Smooth muscle cell (in vitro differentiated cells): ENCODE data around the gene CBL. TPM values are rescaled to one million over a fixed set of nuclear protein-coding genes. Genes with fewer than 3 reads are reported as not detected.
"Not testable (repeated sequence)": the region's sequence is repeated elsewhere in the genome, so short reads cannot be mapped to it uniquely, and the experiment has no call there.

Experiments
- DNase-seq: peaks from one replicate; lab custom pipeline; 2025; ENCODE audit not compliant: unreplicated experiment; lab: John Stamatoyannopoulos, UW
- H2AFZ ChIP-seq: fragments of 200-600 bp; sonication (generic); 2 replicates; pipeline ENCODE4 v1.6.0; 2016; ENCODE audit warnings: antibody characterized with exemption, low read depth, mild to moderate bottlenecking
- H3F3A ChIP-seq: fragments of 200-600 bp; sonication (generic); 2 replicates; pipeline ENCODE4 v1.6.0; 2017; ENCODE audit warnings: antibody characterized with exemption, low read depth
- H3K27ac ChIP-seq: fragments of 200-600 bp; sonication (generic); 2 replicates; pipeline ENCODE4 v1.5.1; 2016; ENCODE audit warnings: low read depth, mild to moderate bottlenecking
- H3K27me3 ChIP-seq: fragments of 200-600 bp; sonication (generic); 2 replicates; pipeline ENCODE4 v1.6.1; 2016; ENCODE audit warnings: low read depth, mild to moderate bottlenecking
- H3K36me3 ChIP-seq: fragments of 200-600 bp; sonication (generic); 2 replicates; pipeline ENCODE4 v1.5.1; 2016; ENCODE audit warnings: low read depth
- H3K4me1 ChIP-seq: fragments of 200-600 bp; sonication (generic); 2 replicates; pipeline ENCODE4 v1.5.1; 2016; ENCODE audit warnings: low read depth
- H3K4me2 ChIP-seq: fragments of 200-600 bp; sonication (generic); 2 replicates; pipeline ENCODE4 v1.6.0; 2016; ENCODE audit warnings: mild to moderate bottlenecking
- H3K4me3 ChIP-seq: fragments of 200-600 bp; sonication (generic); 2 replicates; pipeline ENCODE4 v1.5.1; 2016; ENCODE audit warnings: mild to moderate bottlenecking
- H3K79me2 ChIP-seq: fragments of 200-600 bp; sonication (generic); 2 replicates; pipeline ENCODE4 v1.6.0; 2016; ENCODE audit warnings: low read depth, mild to moderate bottlenecking
- H3K9ac ChIP-seq: fragments of 200-600 bp; sonication (generic); 2 replicates; pipeline ENCODE4 v1.6.0; 2016; ENCODE audit warnings: low read depth
- H3K9me3 ChIP-seq: fragments of 200-600 bp; sonication (generic); replicated peaks from 2 replicates; pipeline ENCODE4 v1.5.1; 2016; ENCODE audit warnings: low read depth
- H4K20me1 ChIP-seq: fragments of 200-600 bp; sonication (generic); 2 replicates; pipeline ENCODE4 v1.6.0; 2016; ENCODE audit warnings: low read depth
- WGBS: methylation state at CpG from one replicate; pipeline ENCODE4 v1.1.7; 2016; ENCODE audit warnings: low lambda C conversion rate; 5-methylcytosine and 5-hydroxymethylcytosine counted together
- polyA plus RNA-seq: library from polyadenylated mRNA; unstranded; fragments of >200 nt; fragmentation: Nextera tagmentation; extraction: Ambion mirVana; gene quantifications from 2 replicates; pipeline ENCODE4 v1.2.1, GENCODE V29; 2016
- total RNA-seq: library from RNA; depleted of rRNA; stranded (reverse); fragments of >200 nt; gene quantifications from 2 replicates; pipeline ENCODE4 v1.2.3, GENCODE V29; 2014
- TF ChIP-seq, protein P1 (sequence below): fragments of 200-600 bp; sonication (generic); IDR thresholded peaks from 2 replicates; pipeline ENCODE4 v1.5.1; 2017; ENCODE audit warnings: borderline replicate concordance, mild to moderate bottlenecking, antibody characterized with exemption; ENCODE audit not compliant: insufficient read depth, poor library complexity, severe bottlenecking

The CBL gene
- total and polyA plus RNA-seq, 2 experiments from 2014 or later, result 5.0 to 18.9 TPM

GRCh38 chr11:119195680-119196079 lies 10.5 kb upstream of the CBL start:
- Histone ChIP-seq H3K9ac (no peak overlapping the region), H4K20me1 (no peaks in the 10 kb centered on the region), H3F3A (no peaks in the 10 kb centered on the region), H3K4me1 (no peaks in the 10 kb centered on the region), H3K4me3 (no peak overlapping the region), H3K27me3 (no peaks in the 10 kb centered on the region), H3K27ac (no peak overlapping the region), H3K79me2 (no peaks in the 10 kb centered on the region), H3K4me2 (peak overlapping the region; percentile 71), H3K36me3 (no peaks in the 10 kb centered on the region), H2AFZ (no peak overlapping the region), H3K9me3 (no peaks in the 10 kb centered on the region)
- WGBS, result 24% methylated on average over 6 of the region's 6 CpGs
- no peak for DNase-seq
- TF ChIP-seq, protein P1, sequence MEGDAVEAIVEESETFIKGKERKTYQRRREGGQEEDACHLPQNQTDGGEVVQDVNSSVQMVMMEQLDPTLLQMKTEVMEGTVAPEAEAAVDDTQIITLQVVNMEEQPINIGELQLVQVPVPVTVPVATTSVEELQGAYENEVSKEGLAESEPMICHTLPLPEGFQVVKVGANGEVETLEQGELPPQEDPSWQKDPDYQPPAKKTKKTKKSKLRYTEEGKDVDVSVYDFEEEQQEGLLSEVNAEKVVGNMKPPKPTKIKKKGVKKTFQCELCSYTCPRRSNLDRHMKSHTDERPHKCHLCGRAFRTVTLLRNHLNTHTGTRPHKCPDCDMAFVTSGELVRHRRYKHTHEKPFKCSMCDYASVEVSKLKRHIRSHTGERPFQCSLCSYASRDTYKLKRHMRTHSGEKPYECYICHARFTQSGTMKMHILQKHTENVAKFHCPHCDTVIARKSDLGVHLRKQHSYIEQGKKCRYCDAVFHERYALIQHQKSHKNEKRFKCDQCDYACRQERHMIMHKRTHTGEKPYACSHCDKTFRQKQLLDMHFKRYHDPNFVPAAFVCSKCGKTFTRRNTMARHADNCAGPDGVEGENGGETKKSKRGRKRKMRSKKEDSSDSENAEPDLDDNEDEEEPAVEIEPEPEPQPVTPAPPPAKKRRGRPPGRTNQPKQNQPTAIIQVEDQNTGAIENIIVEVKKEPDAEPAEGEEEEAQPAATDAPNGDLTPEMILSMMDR, result no peak

GRCh38 chr11:119196833-119197483 lies 9.2 kb upstream of the CBL start:
- no peaks in the 10 kb centered on the region for H3K4me1 ChIP-seq
- H3K9me3 ChIP-seq, result no peaks in the 10 kb centered on the region
- H3F3A ChIP-seq, result no peaks in the 10 kb centered on the region
- no peaks in the 10 kb centered on the region for H4K20me1 ChIP-seq
- H3K4me2 ChIP-seq, result no peak overlapping the region
- WGBS, result 41% methylated on average over 5 of the region's 5 CpGs
- H3K9ac ChIP-seq, result no peak overlapping the region
- no peak overlapping the region for H3K4me3 ChIP-seq
- H3K79me2 ChIP-seq, result no peaks in the 10 kb centered on the region
- DNase-seq, result no peak
- no peaks in the 10 kb centered on the region for H3K27me3 ChIP-seq
- H3K36me3 ChIP-seq, result no peaks in the 10 kb centered on the region
- TF ChIP-seq, protein P1, result peak; percentile 86
- no peak overlapping the region for H3K27ac ChIP-seq
- no peak overlapping the region for H2AFZ ChIP-seq

- H3K4me2 ChIP-seq, result no peak overlapping the region
- H4K20me1 ChIP-seq, result no peaks in the 10 kb centered on the region
- H3K36me3 ChIP-seq, result no peaks in the 10 kb centered on the region
- no peaks in the 10 kb centered on the region for H3K79me2 ChIP-seq
- no peak overlapping the region for H2AFZ ChIP-seq
- no peak overlapping the region for H3K27ac ChIP-seq
- no peaks in the 10 kb centered on the region for H3F3A ChIP-seq
- H3K4me1 ChIP-seq, result no peaks in the 10 kb centered on the region
- no peaks in the 10 kb centered on the region for H3K27me3 ChIP-seq
- no peak overlapping the region for H3K4me3 ChIP-seq
- no peak overlapping the region for H3K9ac ChIP-seq
- TF ChIP-seq, protein P1, result no peak
- H3K9me3 ChIP-seq, result no peaks in the 10 kb centered on the region
- no peak for DNase-seq
- 76% methylated on average over 6 of the region's 6 CpGs for WGBS
Measured at GRCh38 chr11:119198925-119199324, 7.2 kb upstream of the CBL start.

DNA sequence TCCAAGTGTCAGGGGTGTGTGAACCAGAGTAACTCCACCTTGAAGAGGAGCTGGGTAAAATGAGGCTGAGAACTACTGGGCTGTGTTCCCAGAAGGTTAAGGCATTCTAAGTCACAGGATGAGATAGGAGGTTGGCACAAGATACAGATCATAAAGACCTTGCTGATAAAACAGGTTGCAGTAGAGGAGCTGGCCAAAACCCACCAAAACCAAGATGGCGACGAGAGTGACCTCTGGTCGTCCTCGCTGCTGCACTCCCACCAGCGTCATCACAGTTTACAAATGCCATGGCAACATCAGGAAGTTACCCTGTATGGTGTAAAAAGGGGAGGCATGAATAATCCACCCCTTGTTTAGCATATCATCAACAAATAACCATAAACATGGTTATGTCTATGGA lies 4.9 kb upstream of the CBL start:
- H3F3A ChIP-seq, H3K27ac ChIP-seq, H2AFZ ChIP-seq, H3K4me2 ChIP-seq, H3K9me3 ChIP-seq, H3K36me3 ChIP-seq, H3K79me2 ChIP-seq, H4K20me1 ChIP-seq, H3K9ac ChIP-seq, DNase-seq, H3K4me1 ChIP-seq, H3K4me3 ChIP-seq, H3K27me3 ChIP-seq: not testable (repeated sequence)
- WGBS, result 93% methylated on average over 5 of the region's 5 CpGs
